Effector memory CD4-positive, alpha-beta T cell (primary cell): ENCODE results near the gene NUCKS1.

Experiments used
- DNase-seq, 3 donors: peaks; one replicate each; pipeline ENCODE4 v3.0.0-alpha.2; 2020
- H3K27ac ChIP-seq: 2 replicates; pipeline ENCODE4 v1.7.0; 2013; ENCODE audit warnings: mild to moderate bottlenecking, low read length, moderate library complexity; ENCODE audit not compliant: insufficient read depth, poor library complexity, severe bottlenecking
- H3K27me3 ChIP-seq: replicated peaks from 2 replicates; pipeline ENCODE4 v1.7.0; 2013; ENCODE audit warnings: mild to moderate bottlenecking, low read length; ENCODE audit not compliant: insufficient read depth, control insufficient read depth, poor library complexity, severe bottlenecking
- H3K36me3 ChIP-seq: 2 replicates; pipeline ENCODE4 v1.7.0; 2013; ENCODE audit warnings: mild to moderate bottlenecking, low read length, moderate library complexity; ENCODE audit not compliant: control insufficient read depth, insufficient read depth
- H3K4me1 ChIP-seq: 2 replicates; pipeline ENCODE4 v1.7.0; 2013; ENCODE audit warnings: low read length, mild to moderate bottlenecking; ENCODE audit not compliant: control insufficient read depth, insufficient read depth, poor library complexity, severe bottlenecking
- H3K4me3 ChIP-seq: 2 replicates; pipeline ENCODE4 v1.7.0; 2013; ENCODE audit warnings: low read length, low read depth, mild to moderate bottlenecking; ENCODE audit not compliant: insufficient read depth, poor library complexity, severe bottlenecking
- H3K9me3 ChIP-seq: 2 replicates; pipeline ENCODE4 v1.7.0; 2013; ENCODE audit warnings: mild to moderate bottlenecking, low read length, moderate library complexity; ENCODE audit not compliant: control insufficient read depth

Gene NUCKS1

DNA sequence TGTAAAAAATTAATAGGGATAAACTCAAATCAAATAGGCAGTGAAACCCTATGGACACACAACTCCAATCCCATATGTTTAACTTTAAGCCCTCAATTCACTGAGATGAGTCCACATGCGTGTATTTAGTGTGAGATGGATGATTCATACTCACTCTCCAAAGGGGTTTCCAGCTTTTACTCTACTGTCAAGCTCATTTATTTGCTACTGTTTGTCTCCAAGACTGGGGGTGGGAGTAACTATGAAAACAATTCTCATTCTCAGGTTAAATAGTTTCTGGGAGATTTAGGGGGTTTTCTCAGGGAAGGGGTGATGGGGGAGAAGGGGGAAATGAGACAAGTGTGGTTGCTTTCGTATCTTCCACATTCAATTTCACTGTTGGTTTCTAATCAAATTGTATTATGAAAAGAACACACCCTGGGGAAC, 22.6 kb upstream of the NUCKS1 start:
- no peak for DNase-seq

DNA sequence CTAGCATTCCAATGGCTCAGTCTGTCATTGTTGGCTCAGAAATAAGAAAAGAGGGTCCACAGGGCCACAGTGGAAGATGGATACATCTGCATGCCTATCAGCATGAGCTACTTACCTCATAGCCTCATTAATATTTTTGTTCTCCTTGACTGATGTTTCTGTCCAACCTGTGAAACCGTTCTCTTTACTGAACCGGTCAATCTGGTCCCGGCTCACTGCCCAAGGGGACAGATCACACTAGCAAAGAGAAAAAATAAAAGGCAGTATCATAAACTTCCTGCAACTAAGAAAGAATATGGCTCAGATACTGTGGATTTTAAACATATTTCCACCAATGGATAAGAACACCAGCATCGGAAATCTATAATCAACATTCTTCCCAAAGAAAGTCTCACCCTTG, 20.6 kb upstream of the NUCKS1 start:
- Histone ChIP-seq H3K4me3 (no peak overlapping the region), H3K9me3 (no peaks in the 10 kb centered on the region), H3K36me3 (peaks cover 17% of the 10 kb centered on the region), H3K4me1 (peaks cover 13% of the 10 kb centered on the region), H3K27me3 (no peaks in the 10 kb centered on the region), H3K27ac (no peak overlapping the region)
- no peak for DNase-seq

More for the DNA sequence above, 22.6 kb upstream of the NUCKS1 start:
- Histone ChIP-seq H3K27ac (no peak overlapping the region), H3K9me3 (no peaks in the 10 kb centered on the region), H3K4me3 (no peak overlapping the region), H3K27me3 (no peaks in the 10 kb centered on the region), H3K4me1 (peaks cover 19% of the 10 kb centered on the region), H3K36me3 (peaks cover 17% of the 10 kb centered on the region)

DNA sequence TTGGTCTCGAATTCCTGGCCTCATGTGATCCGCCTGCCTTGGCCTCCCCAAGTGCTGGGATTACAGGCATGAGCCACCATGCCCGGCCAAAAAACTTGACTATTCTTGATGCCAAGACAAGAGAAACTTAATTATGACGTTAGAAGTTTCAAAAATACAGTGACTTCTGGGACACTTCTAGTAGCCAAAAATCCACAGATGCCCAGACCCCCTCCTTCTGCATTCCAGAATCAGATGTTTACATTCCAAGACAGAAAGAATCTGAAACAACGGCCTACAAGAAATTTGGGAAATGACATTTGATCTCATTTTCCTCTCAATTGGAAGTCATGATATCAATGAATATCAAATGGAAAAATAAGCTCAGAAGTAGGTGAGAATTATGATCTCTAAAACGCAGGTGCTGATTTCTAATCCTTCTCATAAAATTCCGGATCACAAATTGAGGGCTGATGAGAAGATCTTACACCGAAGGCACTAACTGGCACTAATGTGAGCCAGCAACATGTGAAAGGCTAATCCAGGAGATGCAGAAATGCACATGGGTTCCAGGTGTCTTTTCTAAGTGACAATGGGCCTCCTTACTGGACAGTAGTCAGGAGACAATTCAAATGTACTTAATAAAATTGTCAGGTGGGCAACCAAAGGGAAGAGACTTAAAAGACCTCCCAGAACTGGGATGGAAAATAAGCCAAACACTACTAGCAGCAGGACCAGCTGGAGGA, 19.8 kb upstream of the NUCKS1 start:
- Histone ChIP-seq H3K4me1 (peaks cover 11% of the 10 kb centered on the region), H3K27ac (no peak overlapping the region), H3K4me3 (no peak overlapping the region), H3K36me3 (peaks cover 17% of the 10 kb centered on the region), H3K27me3 (no peaks in the 10 kb centered on the region), H3K9me3 (no peaks in the 10 kb centered on the region)
- DNase-seq, result no peak

DNA sequence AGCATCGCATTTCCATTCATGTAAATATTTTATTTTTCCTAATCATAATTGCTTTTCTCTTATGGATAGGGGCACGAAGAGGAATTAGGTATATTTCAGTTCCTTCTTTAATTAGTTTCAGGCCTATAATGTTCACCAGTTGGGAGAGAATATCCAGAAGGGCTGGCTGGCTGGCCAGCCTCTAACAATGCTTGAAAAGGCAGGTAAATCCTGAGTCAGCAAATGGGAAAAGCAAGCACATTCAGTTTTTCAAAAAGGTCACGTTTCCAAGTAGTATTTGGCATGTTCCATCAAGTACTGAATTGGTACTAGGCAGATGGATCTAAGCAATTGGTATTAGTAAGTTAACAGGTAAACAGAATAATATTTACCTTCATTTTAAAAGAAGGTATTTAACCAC, 17.3 kb upstream of the NUCKS1 start:
- no peak overlapping the region for H3K27ac ChIP-seq
- H3K4me1 ChIP-seq, result peaks cover 7% of the 10 kb centered on the region
- peaks cover 17% of the 10 kb centered on the region for H3K36me3 ChIP-seq
- no peaks in the 10 kb centered on the region for H3K27me3 ChIP-seq
- H3K9me3 ChIP-seq, result no peaks in the 10 kb centered on the region
- DNase-seq, result no peak
- H3K4me3 ChIP-seq, result no peak overlapping the region

DNA sequence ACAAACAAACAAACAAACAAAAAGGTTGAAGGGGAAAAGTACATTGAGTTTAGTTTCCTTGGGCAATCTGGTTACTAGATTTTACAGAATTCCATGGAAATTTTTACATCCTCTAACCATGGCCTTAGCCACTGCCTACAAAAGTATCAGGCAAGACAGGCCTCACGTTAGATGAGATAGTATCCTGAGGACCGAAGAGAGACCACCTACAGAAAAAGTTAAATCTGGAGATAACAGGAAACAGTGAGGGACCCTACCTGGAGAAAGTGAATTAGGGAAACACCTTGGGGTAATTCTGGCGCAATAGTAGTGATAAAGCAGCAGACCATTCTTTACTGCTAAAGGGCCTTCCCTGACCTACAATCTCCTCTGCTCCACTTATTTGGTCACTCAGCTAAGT, 16.6 kb upstream of the NUCKS1 start:
- no peak overlapping the region for H3K27ac ChIP-seq
- DNase-seq, result no peak
- no peak overlapping the region for H3K4me3 ChIP-seq
- no peaks in the 10 kb centered on the region for H3K9me3 ChIP-seq
- peaks cover 17% of the 10 kb centered on the region for H3K36me3 ChIP-seq
- H3K4me1 ChIP-seq, result peaks cover under 1% of the 10 kb centered on the region
- no peaks in the 10 kb centered on the region for H3K27me3 ChIP-seq

DNA sequence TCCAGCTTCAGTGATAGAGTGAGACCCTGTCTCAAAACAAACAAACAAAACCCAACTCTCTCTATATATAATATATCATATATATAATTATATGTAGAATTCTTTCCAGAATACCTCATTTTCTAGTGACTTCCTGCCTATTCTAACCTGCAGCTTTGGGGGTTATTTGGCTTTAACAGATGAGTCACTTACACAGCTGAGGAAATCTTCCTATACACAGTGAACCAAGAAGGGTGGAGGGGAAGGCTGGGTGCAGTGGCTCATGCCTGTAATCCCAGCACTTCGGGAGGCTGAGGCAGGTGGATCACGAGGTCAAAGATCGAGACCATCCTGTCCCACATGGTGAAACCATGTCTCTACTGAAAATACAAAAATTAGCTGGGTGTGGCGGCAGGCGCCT, 16.1 kb upstream of the NUCKS1 start:
- H3K4me1 ChIP-seq, result no peaks in the 10 kb centered on the region
- DNase-seq, result no peak
- no peak overlapping the region for H3K4me3 ChIP-seq
- H3K27me3 ChIP-seq, result no peaks in the 10 kb centered on the region
- H3K27ac ChIP-seq, result no peak overlapping the region
- H3K9me3 ChIP-seq, result no peaks in the 10 kb centered on the region
- H3K36me3 ChIP-seq, result peaks cover 17% of the 10 kb centered on the region

DNA sequence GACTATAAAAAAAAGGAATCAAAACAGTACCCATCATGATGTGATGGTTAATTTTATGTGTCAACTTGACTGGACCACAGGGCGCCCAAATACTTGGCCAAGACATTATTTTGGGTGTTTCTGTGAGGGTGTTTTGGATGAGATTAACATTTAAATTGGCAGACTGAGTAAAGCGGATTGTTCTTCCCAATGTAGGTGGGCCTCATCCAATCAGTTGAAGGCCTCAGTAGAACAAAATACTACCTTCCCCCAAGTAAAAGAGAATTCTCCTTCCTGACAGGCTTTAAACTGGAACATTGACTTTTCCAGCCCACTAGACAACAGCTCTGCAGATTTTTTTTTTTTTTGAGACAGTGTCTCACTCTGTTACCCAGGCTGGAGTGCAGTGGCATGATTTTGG, 14.6 kb upstream of the NUCKS1 start:
- DNase-seq, result no peak
- Histone ChIP-seq H3K4me3 (no peak overlapping the region), H3K27ac (no peak overlapping the region), H3K27me3 (no peaks in the 10 kb centered on the region), H3K9me3 (no peaks in the 10 kb centered on the region), H3K4me1 (no peaks in the 10 kb centered on the region), H3K36me3 (peaks cover 5% of the 10 kb centered on the region)

DNA sequence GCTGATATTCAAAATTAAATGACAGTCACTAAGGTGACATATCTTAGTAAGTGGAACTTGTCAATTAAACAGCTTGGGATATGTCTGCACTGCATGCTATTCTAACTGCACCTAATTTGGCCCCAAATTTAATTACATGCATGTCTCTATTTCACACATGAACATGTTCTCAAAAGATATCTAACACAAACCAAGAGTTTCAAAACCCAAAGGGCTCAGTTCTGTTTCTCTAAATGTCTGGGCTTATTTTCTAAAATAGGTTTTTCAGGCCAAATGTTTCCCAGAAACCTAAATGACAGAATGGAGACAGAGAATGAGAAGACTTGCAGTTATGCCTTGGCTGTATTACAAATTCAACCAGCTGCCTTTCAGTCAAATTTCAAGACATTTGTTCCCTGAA, 14.0 kb upstream of the NUCKS1 start:
- no peak for DNase-seq
- H3K36me3 ChIP-seq, result no peaks in the 10 kb centered on the region
- H3K4me1 ChIP-seq, result no peaks in the 10 kb centered on the region
- no peaks in the 10 kb centered on the region for H3K9me3 ChIP-seq
- H3K4me3 ChIP-seq, result no peak overlapping the region
- H3K27me3 ChIP-seq, result no peaks in the 10 kb centered on the region
- no peak overlapping the region for H3K27ac ChIP-seq

DNA sequence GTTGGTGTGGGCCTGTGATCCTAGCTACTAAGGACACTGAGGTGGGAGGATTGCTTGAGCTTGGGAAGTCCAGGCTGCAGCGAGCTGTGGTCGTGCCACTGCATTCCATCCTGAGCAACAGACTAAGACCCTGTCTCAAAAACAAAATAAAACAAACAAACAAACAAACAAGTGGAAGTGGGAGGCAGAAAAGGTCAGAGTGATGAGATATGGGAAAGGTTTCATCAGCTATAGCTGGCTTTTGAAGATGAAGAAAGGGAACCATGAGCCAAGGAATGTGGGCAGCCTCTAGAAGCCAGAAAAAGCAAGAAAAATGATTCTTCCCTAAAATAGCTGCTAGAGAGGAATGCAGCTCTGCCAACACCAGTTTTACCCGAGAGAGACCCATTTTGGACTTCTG, 10.6 kb upstream of the NUCKS1 start:
- Histone ChIP-seq H3K36me3 (no peaks in the 10 kb centered on the region), H3K4me3 (no peak overlapping the region), H3K9me3 (no peaks in the 10 kb centered on the region), H3K4me1 (no peaks in the 10 kb centered on the region), H3K27me3 (no peaks in the 10 kb centered on the region), H3K27ac (no peak overlapping the region)
- DNase-seq, result no peak

DNA sequence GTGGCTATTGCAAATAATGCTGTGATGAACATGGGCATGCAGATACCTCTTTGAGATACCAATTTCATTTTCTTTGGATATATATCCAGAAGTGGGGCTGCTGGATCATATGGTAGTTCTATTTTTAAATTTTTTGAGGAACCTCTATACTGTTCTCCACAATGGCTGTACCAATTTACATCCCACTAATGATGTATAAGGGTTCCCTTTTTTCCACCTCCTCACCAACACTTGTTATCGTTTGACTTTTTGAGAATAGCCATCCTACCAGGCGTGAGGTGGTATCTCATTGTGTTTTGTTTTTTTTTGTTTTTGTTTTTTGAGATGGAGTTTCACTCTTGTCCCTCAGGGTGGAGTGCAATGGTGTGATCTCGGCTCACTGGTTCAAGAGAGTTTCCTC, 6.6 kb upstream of the NUCKS1 start:
- H3K9me3 ChIP-seq, result no peaks in the 10 kb centered on the region
- H3K36me3 ChIP-seq, result no peaks in the 10 kb centered on the region
- H3K27ac ChIP-seq, result no peak overlapping the region
- H3K4me1 ChIP-seq, result no peaks in the 10 kb centered on the region
- H3K4me3 ChIP-seq, result no peak overlapping the region
- DNase-seq, result no peak
- H3K27me3 ChIP-seq, result no peaks in the 10 kb centered on the region
